ENCODE data around the gene SNX32. TPM values are rescaled to one million over a fixed set of nuclear protein-coding genes. Genes with fewer than 3 reads are reported as not detected.
"Not testable (repeated sequence)": the region's sequence is repeated elsewhere in the genome, so short reads cannot be mapped to it uniquely, and the experiment has no call there.

Gene SNX32
- total RNA-seq, 1 donor from 2014 or later: 0.13 TPM

DNA sequence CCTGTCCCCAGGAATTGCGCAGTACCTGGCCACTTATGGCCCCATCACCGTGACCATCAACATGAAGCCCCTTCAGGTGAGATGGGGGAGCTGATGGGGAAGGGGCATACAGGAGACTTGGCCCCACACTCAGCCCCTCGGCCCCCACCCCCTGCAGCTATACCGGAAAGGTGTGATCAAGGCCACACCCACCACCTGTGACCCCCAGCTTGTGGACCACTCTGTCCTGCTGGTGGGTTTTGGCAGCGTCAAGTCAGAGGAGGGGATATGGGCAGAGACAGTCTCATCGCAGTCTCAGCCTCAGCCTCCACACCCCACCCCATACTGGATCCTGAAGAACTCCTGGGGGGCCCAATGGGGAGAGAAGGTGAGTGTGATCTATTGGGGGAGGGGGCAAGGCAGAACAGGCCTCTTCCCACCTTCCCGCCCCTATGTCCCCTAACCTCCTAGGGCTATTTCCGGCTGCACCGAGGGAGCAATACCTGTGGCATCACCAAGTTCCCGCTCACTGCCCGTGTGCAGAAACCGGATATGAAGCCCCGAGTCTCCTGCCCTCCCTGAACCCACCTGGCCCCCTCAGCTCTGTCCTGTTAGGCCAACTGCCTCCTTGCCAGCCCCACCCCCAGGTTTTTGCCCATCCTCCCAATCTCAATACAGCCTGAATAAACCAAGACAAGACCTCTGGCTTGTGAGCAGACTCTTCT, 49.4 kb downstream of the SNX32 start:
- DNase-seq (ENCODE audit: low read depth in 2 of 2): no peak

DNA sequence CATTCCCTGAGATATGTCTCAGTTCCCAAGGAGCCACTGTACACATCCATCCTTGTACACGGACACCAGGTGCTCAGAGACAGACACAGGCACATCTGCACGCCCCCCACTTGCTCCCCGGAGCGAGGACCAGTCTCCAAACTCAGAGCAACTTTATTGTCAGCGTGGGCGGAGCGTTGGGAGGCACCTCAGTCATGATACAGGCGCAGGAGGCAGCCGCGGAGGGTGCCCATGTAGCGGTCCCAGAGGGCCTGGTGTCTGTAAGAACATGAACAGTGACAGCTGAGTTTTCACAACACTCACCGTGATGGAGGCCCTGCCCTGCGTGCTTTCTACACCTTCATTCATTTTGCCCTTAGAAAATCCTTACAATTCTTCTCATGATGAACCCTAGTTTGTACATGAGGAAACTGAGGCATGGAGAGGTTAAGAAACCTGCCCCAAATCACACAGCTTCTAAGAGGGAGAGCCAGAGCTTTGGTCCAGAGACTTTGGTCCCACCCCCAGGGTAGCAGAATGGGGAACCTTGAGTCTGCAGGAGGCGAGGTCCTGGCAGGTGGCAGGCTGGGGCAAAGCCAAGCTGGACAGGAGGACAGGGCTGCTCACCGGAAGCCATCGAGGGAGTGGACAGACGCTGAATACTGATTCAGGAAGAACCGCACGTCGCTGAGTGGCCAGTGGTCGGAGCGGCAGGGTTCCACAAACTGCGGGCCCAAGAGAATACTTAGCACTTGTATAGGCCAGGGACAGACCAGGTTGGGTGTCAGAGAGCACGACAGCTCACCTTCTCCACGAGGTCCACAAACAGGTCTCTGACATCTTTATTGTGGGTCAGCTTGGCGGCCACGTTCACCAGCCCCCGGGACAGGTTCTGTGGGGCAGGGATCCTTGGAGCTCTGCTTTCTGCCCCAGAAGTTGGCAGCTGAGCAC, 50.3 kb downstream of the SNX32 start:
- DNase-seq (ENCODE audit: low read depth in 2 of 2): no peak

DNA sequence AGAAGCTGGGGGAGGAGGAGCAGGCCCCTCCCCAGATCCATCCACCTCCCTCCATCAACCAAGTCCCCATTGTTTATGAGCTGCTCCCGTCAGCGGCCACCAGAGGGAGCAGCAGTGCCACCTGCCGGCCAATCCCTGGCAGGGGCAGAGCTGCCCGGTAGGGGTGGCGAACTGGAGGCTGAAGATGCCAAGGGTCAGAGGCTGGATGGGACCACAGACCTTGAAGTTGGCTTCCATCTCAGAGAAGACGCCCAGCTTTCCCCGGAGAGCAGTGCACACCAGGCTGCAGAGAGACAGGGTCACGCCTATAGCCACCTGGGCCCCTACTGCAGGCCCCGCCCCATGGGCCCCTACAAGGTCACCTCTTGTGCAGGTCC, 50.9 kb downstream of the SNX32 start:
- peak; percentile 66 to 83 for DNase-seq (ENCODE audit: low read depth in 2 of 2)

DNA sequence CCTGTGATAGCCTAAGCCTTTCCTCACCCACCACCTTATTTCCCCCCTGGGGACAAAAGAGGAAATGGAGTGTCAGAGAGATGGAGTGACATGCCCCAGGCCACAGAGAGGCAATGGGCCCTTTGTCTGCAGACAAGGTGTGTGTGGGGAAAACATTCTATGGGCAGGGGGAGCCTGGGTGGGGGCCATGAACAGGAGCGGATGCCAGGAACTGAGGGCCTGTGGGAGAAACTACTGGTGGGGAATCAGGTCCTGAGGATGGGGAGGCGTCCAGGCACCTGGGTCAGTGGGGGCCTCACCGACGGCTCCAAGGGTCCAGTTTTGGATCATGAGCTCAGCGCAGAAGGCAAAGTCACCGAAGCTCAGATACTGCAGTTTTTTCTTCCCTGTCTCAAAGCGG, 51.5 kb downstream of the SNX32 start:
- DNase-seq (ENCODE audit: low read depth in 2 of 2): no peak

- DNase-seq (ENCODE audit: low read depth in 2 of 2): no peak
Observed at GRCh38 chr11:65885808-65886536, 52.2 kb downstream of the SNX32 start.

DNA sequence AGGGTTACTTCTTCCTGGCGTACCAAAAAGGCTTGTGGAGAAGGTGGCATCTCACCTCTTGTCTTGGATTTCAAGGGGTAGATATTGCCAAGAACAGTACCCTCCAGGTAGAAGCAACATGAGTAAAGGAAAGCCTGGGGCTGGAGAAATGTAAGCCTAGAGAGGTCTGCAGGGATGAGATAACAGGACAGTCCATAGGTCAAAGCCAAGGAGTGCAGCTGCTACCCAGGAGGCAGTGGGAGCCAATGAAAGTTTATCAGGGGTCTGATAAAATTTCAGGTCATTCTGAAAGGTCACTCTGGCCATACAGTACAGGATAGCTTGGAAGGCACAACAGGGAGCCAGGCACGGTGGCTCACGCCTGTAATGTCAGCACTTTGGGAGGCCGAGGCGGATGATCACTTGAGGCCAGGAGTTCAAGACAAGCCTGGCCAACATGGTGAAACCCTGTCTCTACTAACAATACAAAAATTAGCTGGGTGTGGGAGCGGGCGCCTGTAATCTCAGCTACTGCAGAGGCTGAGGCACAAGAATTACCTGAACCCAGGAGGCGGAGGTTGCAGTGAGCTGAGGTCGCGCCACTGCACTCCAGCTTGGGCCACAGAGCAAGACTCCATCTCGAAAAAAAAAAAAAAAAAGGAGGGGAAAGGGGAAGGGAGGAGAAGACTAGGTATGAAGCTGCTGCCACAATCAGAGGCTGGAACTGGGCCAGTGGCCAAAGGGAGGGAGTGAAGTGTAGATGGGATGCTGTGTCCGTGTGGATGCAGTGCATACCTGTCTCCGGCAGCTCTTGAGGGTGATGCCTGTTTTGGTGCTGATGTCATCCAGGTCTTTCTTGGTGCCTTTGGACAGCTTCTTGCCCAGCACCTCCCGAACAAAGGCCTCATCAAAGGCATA, 53.3 kb downstream of the SNX32 start:
- no peak for DNase-seq (ENCODE audit: low read depth in 2 of 2)

GRCh38 chr11:65887723-65888162, 54.0 kb downstream of the SNX32 start:
- no peak for DNase-seq (ENCODE audit: low read depth in 2 of 2)

- DNase-seq (ENCODE audit: low read depth in 2 of 2): peak; percentile 89 to 98
Observed at GRCh38 chr11:65888163-65888814, 54.5 kb downstream of the SNX32 start, which contains the start of gene FIBP. TSS of gene FIBP (minus strand) at chr11:65888471. CDS start at chr11:65888418, 53 bp downstream.

DNA sequence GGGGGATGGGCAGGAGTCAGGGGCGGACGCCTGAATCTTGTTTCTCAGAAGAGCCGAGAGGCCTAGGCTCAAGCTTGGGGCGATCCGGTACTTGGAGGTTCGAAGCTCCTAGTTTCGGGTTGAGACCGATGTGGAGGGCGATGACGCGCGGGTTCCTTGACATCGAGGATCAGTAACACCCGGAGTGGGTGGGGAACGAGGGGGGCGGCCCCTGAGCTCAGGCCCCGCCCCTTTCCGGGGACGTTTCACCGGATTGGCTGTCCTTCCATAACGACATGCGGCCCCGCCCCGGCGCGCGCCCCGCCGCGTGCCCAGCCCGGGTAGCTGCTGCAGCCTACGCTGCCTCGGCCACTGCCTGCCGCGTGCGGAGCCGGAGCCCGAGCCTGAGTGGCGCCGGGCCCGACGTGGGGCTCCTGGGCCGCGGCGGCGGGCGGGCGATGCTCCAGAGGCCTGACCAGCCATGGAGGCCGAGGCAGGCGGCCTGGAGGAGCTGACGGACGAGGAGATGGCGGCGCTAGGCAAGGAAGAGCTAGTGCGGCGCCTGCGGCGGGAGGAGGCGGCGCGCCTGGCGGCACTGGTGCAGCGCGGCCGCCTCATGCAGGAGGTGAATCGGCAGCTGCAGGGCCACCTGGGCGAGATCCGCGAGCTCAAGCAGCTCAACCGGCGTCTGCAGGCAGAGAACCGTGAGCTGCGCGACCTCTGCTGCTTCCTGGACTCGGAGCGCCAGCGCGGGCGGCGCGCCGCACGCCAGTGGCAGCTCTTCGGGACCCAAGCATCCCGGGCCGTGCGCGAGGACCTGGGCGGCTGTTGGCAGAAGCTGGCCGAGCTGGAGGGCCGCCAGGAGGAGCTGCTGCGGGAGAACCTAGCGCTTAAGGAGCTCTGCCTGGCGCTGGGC, 56.8 kb downstream of the SNX32 start, which contains the start of gene CCDC85B:
CCDC85B (plus strand) TSS at position 350 of the 895 bp plus-strand sequence; CDS start at position 461, 111 bp downstream.
- peak; percentile 75 to 96 for DNase-seq (ENCODE audit: low read depth in 2 of 2)

DNA sequence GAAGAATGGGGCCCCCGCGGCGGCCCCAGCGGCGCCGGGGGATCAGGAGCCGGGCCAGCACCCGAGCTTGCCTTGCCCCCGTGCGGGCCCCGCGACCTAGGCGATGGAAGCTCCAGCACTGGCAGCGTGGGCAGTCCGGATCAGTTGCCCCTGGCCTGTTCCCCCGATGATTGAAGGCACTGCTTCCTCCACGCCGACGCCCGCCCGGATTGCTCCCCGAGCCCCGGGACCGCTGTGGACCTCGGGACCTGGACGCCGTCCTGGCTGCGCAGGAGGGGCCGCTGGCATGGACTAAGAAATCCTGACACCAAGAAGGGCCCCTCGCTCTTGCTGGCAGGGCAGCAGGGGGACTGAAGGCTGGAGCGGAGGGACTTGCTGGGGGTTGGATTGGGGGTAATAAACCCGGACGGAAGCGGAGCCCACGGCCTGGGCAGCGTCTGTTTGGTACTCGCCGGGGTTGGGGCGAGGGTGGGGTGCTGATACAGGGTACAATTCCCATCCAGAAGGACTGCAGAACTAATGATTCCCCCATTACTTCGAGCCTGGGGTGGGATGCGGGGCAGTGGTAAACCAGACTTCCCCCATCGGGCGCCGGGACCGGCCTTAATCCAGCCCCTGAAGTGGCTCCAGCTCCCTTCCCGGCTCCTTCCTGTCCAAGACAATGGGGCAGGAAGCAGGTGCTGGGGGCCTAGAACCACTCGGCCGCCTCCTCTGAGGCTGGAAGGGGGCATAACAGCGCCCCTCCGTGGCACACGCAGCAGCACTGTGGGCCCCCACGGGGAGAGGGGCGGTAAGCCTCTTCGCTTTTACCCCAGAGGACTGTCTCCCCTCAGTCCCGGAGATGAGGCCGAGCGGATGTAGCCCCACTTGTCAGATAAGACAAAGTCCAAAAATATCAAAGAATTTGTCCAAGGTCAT, 57.7 kb downstream of the SNX32 start:
- DNase-seq (ENCODE audit: low read depth in 2 of 2): peak in 1 of 2 donors; percentile 92

DNA sequence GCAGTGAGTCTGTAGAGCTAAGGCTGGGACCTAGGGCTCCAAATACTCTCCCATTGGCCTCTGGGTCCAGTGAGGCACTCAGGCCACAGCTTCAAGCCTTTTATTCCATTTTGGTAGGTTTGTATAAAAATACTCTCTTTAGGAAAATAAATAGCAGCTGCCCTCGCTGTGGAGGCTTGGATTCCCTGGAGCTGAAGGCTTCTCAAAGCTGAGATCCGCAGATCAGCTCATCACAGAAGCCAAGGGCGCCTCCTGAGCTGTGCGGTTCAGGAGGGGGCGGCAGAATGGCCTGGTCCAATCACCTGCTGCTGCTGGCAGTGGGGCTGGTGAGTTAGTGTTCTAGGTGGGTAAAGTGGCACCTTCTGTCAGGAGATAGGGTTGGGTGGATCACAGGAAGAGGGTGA, 58.4 kb downstream of the SNX32 start:
- DNase-seq (ENCODE audit: low read depth in 2 of 2): not testable (repeated sequence)

- no peak for DNase-seq (ENCODE audit: low read depth in 2 of 2)
Observed at GRCh38 chr11:65892661-65893317, 59.0 kb downstream of the SNX32 start.

- DNase-seq (ENCODE audit: low read depth in 2 of 2): peak in 1 of 2 donors; percentile 45
Observed at GRCh38 chr11:65894034-65894591, 60.4 kb downstream of the SNX32 start.

- no peak for DNase-seq (ENCODE audit: low read depth in 2 of 2)
Observed at GRCh38 chr11:65895482-65895981, 61.8 kb downstream of the SNX32 start.

- no peak for DNase-seq (ENCODE audit: low read depth in 2 of 2)
Observed at GRCh38 chr11:65896034-65896999, 62.6 kb downstream of the SNX32 start.

- no peak for DNase-seq (ENCODE audit: low read depth in 2 of 2)
Observed at GRCh38 chr11:65897020-65897471, 63.3 kb downstream of the SNX32 start.

Data from dermis microvascular lymphatic vessel endothelial cell (primary cell).